Thoracic aorta (tissue), 2 donors: ENCODE data around the gene NAV2. TPM values are rescaled to one million over a fixed set of nuclear protein-coding genes. Genes with fewer than 3 reads are reported as not detected.
A peak's percentile ranks its signal among the peaks of the same experiment; 100 is the strongest.

Source experiments
- ATAC-seq: fragments of 150-250 bp; one replicate; pipeline ENCODE4 v1.8.0; 2017; ENCODE audit warnings: low read depth; ENCODE audit not compliant: insufficient number of reproducible peaks, low FRiP score
- DNase-seq: peaks from one replicate; pipeline ENCODE4 v3.0.0-alpha.2; 2020; ENCODE audit warnings: low spot score
- H3K27ac ChIP-seq, 2 donors: fragments of 200-600 bp; sonication (generic); 1 replicate in 1 of 2; 2 replicates in 1 of 2; pipeline ENCODE4 v1.5.1; 2016; ENCODE audit warnings: mild to moderate bottlenecking in 2 of 2, moderate library complexity in 2 of 2
- H3K27me3 ChIP-seq: fragments of 200-600 bp; sonication (generic); replicated peaks from 2 replicates; pipeline ENCODE4 v1.6.0; 2016; ENCODE audit warnings: mild to moderate bottlenecking; ENCODE audit not compliant: insufficient read depth
- H3K36me3 ChIP-seq: fragments of 200-600 bp; sonication (generic); one replicate; pipeline ENCODE4 v1.5.1; 2016
- H3K4me1 ChIP-seq, 2 donors: fragments of 200-600 bp; sonication (generic); 1 replicate in 1 of 2; 2 replicates in 1 of 2; pipeline versions ENCODE4 v1.5.1 to v1.6.0; 2016; ENCODE audit warnings: low read depth in 2 of 2, mild to moderate bottlenecking in 1 of 2; ENCODE audit not compliant: control insufficient read depth in 1 of 2
- H3K4me3 ChIP-seq: fragments of 200-600 bp; sonication (generic); 2 replicates; pipeline ENCODE4 v1.5.1; 2016; ENCODE audit warnings: mild to moderate bottlenecking
- H3K9me3 ChIP-seq: fragments of 200-600 bp; sonication (generic); 2 replicates; pipeline ENCODE4 v1.5.1; 2016
- CTCF ChIP-seq: fragments of 200-600 bp; sonication (generic); IDR thresholded peaks from one replicate; pipeline ENCODE4 v1.5.1; 2019; ENCODE audit warnings: antibody characterized with exemption
- total RNA-seq, 2 donors: library from RNA; depleted of rRNA; stranded (reverse); fragments of >200 nt; gene quantifications; one replicate each; pipeline versions ENCODE4 v1.1.0 to v1.2.3, GENCODE V29; 2016

Gene NAV2
- total RNA-seq, 2 donors from 2014 or later, result 125 to 230 TPM

- Histone ChIP-seq H3K4me3 (no peak overlapping the region), H3K9me3 (no peaks in the 10 kb centered on the region), H3K36me3 (peaks cover 42% of the 10 kb centered on the region), H3K27me3 (no peaks in the 10 kb centered on the region), H3K4me1 (peaks cover 5 to 30% of the 10 kb centered on the region in 2 donors), H3K27ac (no peak overlapping the region)
- no peak for TF ChIP-seq CTCF
- ATAC-seq, result no peak
- no peak for DNase-seq
These were observed 282.0 kb downstream of the NAV2 start for GRCh38 chr11:19994672-19995071.

- Histone ChIP-seq H3K36me3 (peaks cover 38% of the 10 kb centered on the region), H3K27me3 (no peaks in the 10 kb centered on the region), H3K27ac (peak overlapping the region in 1 of 2 donors; percentile 12), H3K9me3 (no peaks in the 10 kb centered on the region), H3K4me3 (no peak overlapping the region), H3K4me1 (peaks cover 5 to 35% of the 10 kb centered on the region in 2 donors)
- TF ChIP-seq CTCF, result no peak
- DNase-seq, result no peak
- no peak for ATAC-seq
These were observed 282.5 kb downstream of the NAV2 start for GRCh38 chr11:19995145-19995544.

- peaks cover 48% of the 10 kb centered on the region for H3K36me3 ChIP-seq
- no peak for TF ChIP-seq CTCF
- H3K4me1 ChIP-seq, result peaks cover 5 to 42% of the 10 kb centered on the region in 2 donors
- no peak overlapping the region for H3K4me3 ChIP-seq
- no peak for ATAC-seq
- H3K27ac ChIP-seq, result no peak overlapping the region
- DNase-seq, result no peak
- no peaks in the 10 kb centered on the region for H3K9me3 ChIP-seq
- no peaks in the 10 kb centered on the region for H3K27me3 ChIP-seq
These were observed 283.9 kb downstream of the NAV2 start for GRCh38 chr11:19996571-19996970.

GRCh38 chr11:20000022-20000350 is 287.3 kb downstream of the NAV2 start:
- peaks cover 39% of the 10 kb centered on the region for H3K36me3 ChIP-seq
- ATAC-seq (no peak), DNase-seq (no peak)
- TF ChIP-seq CTCF, result no peak
- H3K27me3 ChIP-seq, result no peaks in the 10 kb centered on the region
- no peak overlapping the region for H3K27ac ChIP-seq
- no peaks in the 10 kb centered on the region for H3K9me3 ChIP-seq
- peaks cover 0 to 38% of the 10 kb centered on the region in 2 donors for H3K4me1 ChIP-seq
- no peak overlapping the region for H3K4me3 ChIP-seq

- H3K4me3 ChIP-seq, result no peak overlapping the region
- no peak for DNase-seq
- H3K4me1 ChIP-seq, result peaks cover 0 to 32% of the 10 kb centered on the region in 2 donors
- peaks cover 39% of the 10 kb centered on the region for H3K36me3 ChIP-seq
- no peak for ATAC-seq
- no peak for TF ChIP-seq CTCF
- no peaks in the 10 kb centered on the region for H3K9me3 ChIP-seq
- no peaks in the 10 kb centered on the region for H3K27me3 ChIP-seq
- no peak overlapping the region for H3K27ac ChIP-seq
These were observed 287.9 kb downstream of the NAV2 start for GRCh38 chr11:20000351-20001134.
